ENCODE data around the gene ARID1B. TPM values are rescaled to one million over a fixed set of nuclear protein-coding genes. Genes with fewer than 3 reads are reported as not detected.

Gene ARID1B
- total RNA-seq, 1 donor from 2014 or later = 155 TPM

GRCh38 chr6:157224951-157225574 lies 447.9 kb downstream of the ARID1B start:
- no peak overlapping the region for H3K4me3 Mint-ChIP-seq
- no peak for DNase-seq (ENCODE audit: low spot score in 2 of 2, unreplicated experiment in 2 of 2)
- H3K4me1 Mint-ChIP-seq = peaks cover 42% of the 10 kb centered on the region
- H3K27me3 Mint-ChIP-seq (ENCODE audit: low read depth) = no peaks in the 10 kb centered on the region
- H3K36me3 Mint-ChIP-seq = no peaks in the 10 kb centered on the region
- H3K27ac Mint-ChIP-seq = no peak overlapping the region
- TF ChIP-seq CTCF (IDR thresholded peaks at IDR 0.05; ENCODE audit: unreplicated experiment) = no peak
- H3K9me3 Mint-ChIP-seq = no peaks in the 10 kb centered on the region

GRCh38 chr6:157225575-157225995 lies 448.4 kb downstream of the ARID1B start:
- H3K36me3 Mint-ChIP-seq = no peaks in the 10 kb centered on the region
- H3K27me3 Mint-ChIP-seq (ENCODE audit: low read depth) = no peaks in the 10 kb centered on the region
- peak overlapping the region; percentile 84 for H3K27ac Mint-ChIP-seq
- DNase-seq (ENCODE audit: low spot score in 2 of 2, unreplicated experiment in 2 of 2) = no peak
- H3K4me1 Mint-ChIP-seq = peaks cover 38% of the 10 kb centered on the region
- TF ChIP-seq CTCF (IDR thresholded peaks at IDR 0.05; ENCODE audit: unreplicated experiment) = no peak
- H3K4me3 Mint-ChIP-seq = no peak overlapping the region
- no peaks in the 10 kb centered on the region for H3K9me3 Mint-ChIP-seq

GRCh38 chr6:157226026-157226625 lies 448.9 kb downstream of the ARID1B start:
- no peak overlapping the region for H3K4me3 Mint-ChIP-seq
- H3K36me3 Mint-ChIP-seq = no peaks in the 10 kb centered on the region
- no peak for DNase-seq (ENCODE audit: low spot score in 2 of 2, unreplicated experiment in 2 of 2)
- TF ChIP-seq CTCF (IDR thresholded peaks at IDR 0.05; ENCODE audit: unreplicated experiment) = no peak
- peak overlapping the region; percentile 84 for H3K27ac Mint-ChIP-seq
- H3K9me3 Mint-ChIP-seq = no peaks in the 10 kb centered on the region
- H3K27me3 Mint-ChIP-seq (ENCODE audit: low read depth) = no peaks in the 10 kb centered on the region
- H3K4me1 Mint-ChIP-seq = peaks cover 33% of the 10 kb centered on the region

- DNase-seq (ENCODE audit: low spot score in 2 of 2, unreplicated experiment in 2 of 2) = no peak
- Mint-ChIP-seq H3K27ac (no peak overlapping the region), H3K4me3 (no peak overlapping the region), H3K9me3 (no peaks in the 10 kb centered on the region), H3K27me3 (ENCODE audit: low read depth) (peaks cover 1% of the 10 kb centered on the region), H3K4me1 (peaks cover 27% of the 10 kb centered on the region), H3K36me3 (no peaks in the 10 kb centered on the region)
- TF ChIP-seq CTCF (IDR thresholded peaks at IDR 0.05; ENCODE audit: unreplicated experiment) = no peak
These were observed 449.6 kb downstream of the ARID1B start for GRCh38 chr6:157226761-157227160.

GRCh38 chr6:157227202-157228166 lies 450.3 kb downstream of the ARID1B start:
- Mint-ChIP-seq H3K4me3 (no peak overlapping the region), H3K36me3 (no peaks in the 10 kb centered on the region), H3K9me3 (no peaks in the 10 kb centered on the region), H3K27ac (no peak overlapping the region), H3K4me1 (peaks cover 25% of the 10 kb centered on the region), H3K27me3 (ENCODE audit: low read depth) (peaks cover 6% of the 10 kb centered on the region)
- TF ChIP-seq CTCF (IDR thresholded peaks at IDR 0.05; ENCODE audit: unreplicated experiment) = peak; percentile 63
- DNase-seq (ENCODE audit: low spot score in 2 of 2, unreplicated experiment in 2 of 2) = no peak
